Astrocyte (in vitro differentiated cells and primary cell): ENCODE data around the gene GUK1. TPM values are rescaled to one million over a fixed set of nuclear protein-coding genes. Genes with fewer than 3 reads are reported as not detected.

Experiments
- DNase-seq: peaks from one replicate; pipeline ENCODE4 v3.0.0-alpha.2; 2010; ENCODE audit warnings: low read depth
- FAIRE-seq: peaks from 2 replicates; lab custom pipeline; 2011; peaks lifted over from hg19 to GRCh38; lab: Jason Lieb, UNC
- H2AFZ ChIP-seq: 2 replicates; pipeline ENCODE4 v1.6.0; 2012; ENCODE audit warnings: low read depth, low read length, inconsistent platforms
- H3K27ac ChIP-seq: 2 replicates; pipeline ENCODE4 v1.5.1; 2011; ENCODE audit warnings: low read depth, low read length, inconsistent platforms
- H3K27me3 ChIP-seq: 2 replicates; pipeline ENCODE4 v1.6.0; 2011; ENCODE audit warnings: low read length, inconsistent platforms; ENCODE audit not compliant: insufficient read depth
- H3K36me3 ChIP-seq: 2 replicates; pipeline ENCODE4 v1.5.1; 2011; ENCODE audit warnings: low read length, inconsistent platforms; ENCODE audit not compliant: insufficient read depth
- H3K4me1 ChIP-seq: 2 replicates; pipeline ENCODE4 v1.5.1; 2011; ENCODE audit warnings: low read length, inconsistent platforms; ENCODE audit not compliant: insufficient read depth
- H3K4me2 ChIP-seq: 2 replicates; pipeline ENCODE4 v1.6.0; 2012; ENCODE audit warnings: low read length, inconsistent platforms
- H3K4me3 ChIP-seq: 2 replicates; pipeline ENCODE4 v1.5.1; 2011; ENCODE audit warnings: low read depth, mild to moderate bottlenecking, low read length, inconsistent platforms; ENCODE audit not compliant: insufficient read depth
- H3K79me2 ChIP-seq: 2 replicates; pipeline ENCODE4 v1.6.0; 2012; ENCODE audit warnings: mild to moderate bottlenecking, low read length, inconsistent platforms; ENCODE audit not compliant: insufficient read depth
- H3K9ac ChIP-seq: 2 replicates; pipeline ENCODE4 v1.6.0; 2012; ENCODE audit warnings: mild to moderate bottlenecking, low read length, inconsistent platforms
- H3K9me3 ChIP-seq: 2 replicates; pipeline ENCODE4 v1.5.1; 2012; ENCODE audit warnings: low read depth, mild to moderate bottlenecking, low read length, inconsistent platforms; ENCODE audit not compliant: insufficient read depth
- H4K20me1 ChIP-seq: 2 replicates; pipeline ENCODE4 v1.6.0; 2012; ENCODE audit warnings: low read length, inconsistent platforms; ENCODE audit not compliant: insufficient read depth
- H3K27ac Mint-ChIP-seq: one replicate; pipeline ENCODE4 v1.8.0; 2021; ENCODE audit warnings: mild to moderate bottlenecking, mixed read lengths; ENCODE audit not compliant: unreplicated experiment
- H3K27me3 Mint-ChIP-seq: one replicate; pipeline ENCODE4 v1.8.0; 2021; ENCODE audit warnings: low read depth, mixed read lengths; ENCODE audit not compliant: unreplicated experiment
- H3K36me3 Mint-ChIP-seq: one replicate; pipeline ENCODE4 v1.8.0; 2021; ENCODE audit warnings: low read depth, mixed read lengths; ENCODE audit not compliant: unreplicated experiment
- H3K4me1 Mint-ChIP-seq: one replicate; pipeline ENCODE4 v1.8.0; 2021; ENCODE audit warnings: low read depth, mixed read lengths; ENCODE audit not compliant: unreplicated experiment
- H3K4me3 Mint-ChIP-seq: one replicate; pipeline ENCODE4 v1.8.0; 2021; ENCODE audit warnings: mild to moderate bottlenecking, moderate library complexity, mixed read lengths; ENCODE audit not compliant: unreplicated experiment
- H3K9me3 Mint-ChIP-seq: one replicate; pipeline ENCODE4 v1.8.0; 2021; ENCODE audit warnings: mild to moderate bottlenecking, mixed read lengths; ENCODE audit not compliant: unreplicated experiment
- EZH2 ChIP-seq: IDR thresholded peaks from 2 replicates; pipeline ENCODE4 v1.6.1; 2012; ENCODE audit warnings: mild to moderate bottlenecking, low read length, inconsistent platforms; ENCODE audit not compliant: insufficient read depth
- total RNA-seq: library from RNA; stranded (reverse); gene quantifications from 2 replicates; pipeline ENCODE4 v1.2.1, GENCODE V29; 2021
- TF ChIP-seq, protein P1 (sequence below): IDR thresholded peaks from 2 replicates; pipeline ENCODE4 v1.5.1; 2011; ENCODE audit warnings: low read depth, mild to moderate bottlenecking, inconsistent platforms, low read length, moderate library complexity; ENCODE audit not compliant: insufficient read depth

The GUK1 gene
- total RNA-seq, 1 donor from 2014 or later: 214 TPM

DNA sequence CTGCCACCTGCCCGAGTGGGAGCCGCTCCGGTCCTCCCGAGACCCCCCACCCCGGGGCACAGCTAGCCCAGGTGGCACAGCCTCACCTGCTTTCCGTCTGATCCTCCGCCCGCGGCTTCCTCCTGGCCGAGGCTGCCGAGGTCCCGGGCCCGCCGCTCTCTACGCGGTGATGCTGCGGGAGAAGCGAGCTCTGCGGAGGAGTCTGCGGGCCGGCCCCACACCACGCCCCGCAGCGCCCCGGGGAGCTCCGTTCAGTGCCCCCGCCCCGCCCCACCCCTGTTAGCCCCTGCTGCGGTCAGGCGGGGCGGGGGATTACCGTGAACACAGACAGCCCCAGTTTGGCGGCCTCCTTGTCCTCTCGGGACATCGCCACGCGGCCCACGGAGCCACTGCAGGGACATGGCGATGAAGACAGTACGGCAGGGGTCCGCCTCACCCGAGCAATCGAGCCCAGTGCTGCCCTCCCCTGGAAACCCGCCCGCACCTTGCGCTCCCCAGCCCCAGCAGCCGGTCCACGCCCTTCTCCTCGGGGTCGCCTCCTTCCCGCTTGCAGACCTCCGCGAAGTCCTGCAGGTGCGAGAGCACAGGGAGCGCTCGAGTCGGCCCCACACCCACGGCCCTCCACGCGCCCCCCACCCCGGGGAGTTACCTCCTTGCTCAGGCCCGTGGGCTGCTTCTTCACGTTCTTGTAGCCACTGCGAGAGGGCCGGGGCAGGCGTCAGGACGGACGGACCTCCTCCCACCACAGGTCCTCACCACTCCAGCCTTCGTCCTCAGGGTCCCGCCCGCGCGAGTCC, 37.9 kb upstream of the GUK1 start:
- H3K36me3 Mint-ChIP-seq: peaks cover 15% of the 10 kb centered on the region
- no peak for DNase-seq
- FAIRE-seq: no peak

DNA sequence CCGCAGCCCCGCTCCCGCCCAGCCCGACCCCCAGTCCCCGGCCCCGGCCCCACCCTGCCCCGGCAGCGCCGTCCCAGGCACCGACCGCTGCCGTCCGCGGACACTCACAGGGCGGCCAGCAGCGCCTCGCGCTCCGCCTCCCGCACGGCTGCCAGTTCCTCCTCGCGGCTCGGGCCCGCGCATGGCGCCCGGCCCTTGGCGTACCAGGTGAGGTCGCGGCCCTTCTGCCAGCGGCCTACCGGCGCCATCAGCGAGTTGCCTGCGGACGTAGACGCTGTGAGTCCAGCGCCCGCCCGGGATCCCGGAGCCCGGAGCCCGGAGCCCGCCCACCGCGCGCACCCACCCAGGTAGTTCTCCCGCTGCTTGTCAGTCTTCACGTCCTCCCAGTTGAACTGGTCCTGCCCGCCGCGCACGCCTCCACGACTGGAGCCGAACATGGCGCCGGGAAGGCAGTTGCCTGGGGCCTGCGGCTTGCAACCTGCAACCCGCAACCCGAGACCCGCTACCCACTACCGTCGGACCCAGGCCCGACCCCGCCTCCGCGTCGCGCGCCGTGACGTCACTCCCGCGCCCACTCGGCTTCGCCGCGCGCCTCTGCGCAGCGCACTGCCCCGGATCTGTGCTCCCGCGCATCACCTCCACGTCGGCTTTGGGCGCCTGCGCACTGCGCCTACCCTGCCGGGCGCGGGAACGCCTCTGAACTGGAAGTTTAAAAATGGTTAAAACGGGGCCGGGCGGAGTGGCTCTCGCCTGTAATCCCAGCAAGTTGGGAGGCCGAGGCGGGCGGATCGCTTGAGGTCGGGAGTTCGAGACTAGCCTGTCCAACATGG, 37.1 kb upstream of the GUK1 start, which contains the start of gene C1orf35:
Gene C1orf35 (minus strand): TSS at position 535 of the 830 bp plus-strand sequence. CDS start 98 bp downstream, at position 437.
- Mint-ChIP-seq H3K27ac (peak within 1 kb of the TSS; percentile 85), H3K36me3 (peaks cover 8% of the 10 kb centered on the region), H3K4me1 (peaks cover 8% of the 10 kb centered on the region), H3K27me3 (no peaks in the 10 kb centered on the region), H3K4me3 (peak within 1 kb of the TSS; percentile 91), H3K9me3 (no peaks in the 10 kb centered on the region)
- Histone ChIP-seq H3K79me2 (peaks cover 65% of the 10 kb centered on the region), H3K36me3 (peaks cover 12% of the 10 kb centered on the region), H3K27me3 (no peaks in the 10 kb centered on the region), H3K27ac (peak within 1 kb of the TSS; percentile 70), H3K9ac (peak within 1 kb of the TSS; percentile 84), H3K9me3 (no peaks in the 10 kb centered on the region), H3K4me1 (peaks cover 4% of the 10 kb centered on the region), H4K20me1 (peaks cover 40% of the 10 kb centered on the region), H3K4me3 (peak within 1 kb of the TSS; percentile 81), H3K4me2 (peak within 1 kb of the TSS; percentile 90), H2AFZ (peak within 1 kb of the TSS; percentile 93)
- no peak for FAIRE-seq
- peak; percentile 75 for DNase-seq
- TF ChIP-seq, protein P1, sequence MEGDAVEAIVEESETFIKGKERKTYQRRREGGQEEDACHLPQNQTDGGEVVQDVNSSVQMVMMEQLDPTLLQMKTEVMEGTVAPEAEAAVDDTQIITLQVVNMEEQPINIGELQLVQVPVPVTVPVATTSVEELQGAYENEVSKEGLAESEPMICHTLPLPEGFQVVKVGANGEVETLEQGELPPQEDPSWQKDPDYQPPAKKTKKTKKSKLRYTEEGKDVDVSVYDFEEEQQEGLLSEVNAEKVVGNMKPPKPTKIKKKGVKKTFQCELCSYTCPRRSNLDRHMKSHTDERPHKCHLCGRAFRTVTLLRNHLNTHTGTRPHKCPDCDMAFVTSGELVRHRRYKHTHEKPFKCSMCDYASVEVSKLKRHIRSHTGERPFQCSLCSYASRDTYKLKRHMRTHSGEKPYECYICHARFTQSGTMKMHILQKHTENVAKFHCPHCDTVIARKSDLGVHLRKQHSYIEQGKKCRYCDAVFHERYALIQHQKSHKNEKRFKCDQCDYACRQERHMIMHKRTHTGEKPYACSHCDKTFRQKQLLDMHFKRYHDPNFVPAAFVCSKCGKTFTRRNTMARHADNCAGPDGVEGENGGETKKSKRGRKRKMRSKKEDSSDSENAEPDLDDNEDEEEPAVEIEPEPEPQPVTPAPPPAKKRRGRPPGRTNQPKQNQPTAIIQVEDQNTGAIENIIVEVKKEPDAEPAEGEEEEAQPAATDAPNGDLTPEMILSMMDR: no peak
- no peak for TF ChIP-seq EZH2

More for the DNA sequence above, 37.9 kb upstream of the GUK1 start:
- Histone ChIP-seq H3K4me1 (peaks cover 4% of the 10 kb centered on the region), H3K4me3 (peak overlapping the region; percentile 61), H3K4me2 (peak overlapping the region; percentile 90), H3K9me3 (no peaks in the 10 kb centered on the region), H3K9ac (peak overlapping the region; percentile 84), H3K27ac (peak overlapping the region; percentile 12), H3K79me2 (peaks cover 66% of the 10 kb centered on the region), H3K36me3 (peaks cover 15% of the 10 kb centered on the region), H3K27me3 (no peaks in the 10 kb centered on the region), H2AFZ (peak overlapping the region; percentile 39), H4K20me1 (peaks cover 48% of the 10 kb centered on the region)
- no peaks in the 10 kb centered on the region for H3K9me3 Mint-ChIP-seq
- TF ChIP-seq, protein P1: no peak
- TF ChIP-seq EZH2: no peak
- H3K4me3 Mint-ChIP-seq: peak overlapping the region; percentile 85
- H3K27me3 Mint-ChIP-seq: no peaks in the 10 kb centered on the region
- H3K27ac Mint-ChIP-seq: no peak overlapping the region
- peaks cover 8% of the 10 kb centered on the region for H3K4me1 Mint-ChIP-seq
